ENCODE data around the gene GTF2E1. TPM values are rescaled to one million over a fixed set of nuclear protein-coding genes. Genes with fewer than 3 reads are reported as not detected.

Gene GTF2E1
- total and polyA plus RNA-seq, 2 donors (not counting 1 experiment from before 2014, with no cell fraction given): 11.5 to 15.7 TPM

DNA sequence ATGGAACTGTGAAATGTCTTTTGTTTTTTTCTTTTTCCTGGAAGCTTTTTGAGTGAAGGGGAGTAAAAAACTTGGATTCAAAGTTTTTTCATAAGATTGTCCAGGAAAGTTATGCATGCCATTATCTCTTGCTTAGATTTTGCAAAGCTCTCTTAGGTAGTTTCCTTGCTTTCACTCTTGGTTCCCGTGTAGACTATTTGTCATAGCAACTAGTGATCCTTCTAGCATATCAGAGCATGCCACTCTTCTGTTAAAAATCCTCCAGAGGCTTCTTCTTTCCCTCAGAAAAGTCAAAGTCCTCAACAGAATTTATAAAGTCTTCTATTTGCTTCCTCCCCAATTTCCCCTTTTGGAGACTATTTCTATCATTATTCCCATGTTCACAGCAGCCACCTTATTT is 21.1 kb downstream of the GTF2E1 start:
- Histone ChIP-seq H4K20me1 (ENCODE audit: control insufficient read depth, extremely low read depth, insufficient read depth, low read length) (no peaks in the 10 kb centered on the region), H3K27ac (ENCODE audit: insufficient read depth, low read length) (no peak overlapping the region), H3K4me2 (ENCODE audit: extremely low read depth, insufficient read depth, low read length) (no peak overlapping the region), H3K4me3 (replicated peaks in 1 of 4; ENCODE audit: control extremely low read depth in 1 of 4, insufficient read depth in 1 of 4, low read depth in 3 of 4, low read length in 4 of 4) (no peak overlapping the region), H3K9me3 (ENCODE audit: control insufficient read depth, insufficient read depth, low read depth, low read length) (no peaks in the 10 kb centered on the region), H3K4me1 (ENCODE audit: control insufficient read depth, extremely low read depth, insufficient read depth, low read length) (no peaks in the 10 kb centered on the region), H3K36me3 (ENCODE audit: control insufficient read depth, insufficient read depth, low read length) (no peaks in the 10 kb centered on the region), H2AFZ (ENCODE audit: low read length) (no peak overlapping the region), H3K9ac (ENCODE audit: insufficient read depth, low read length) (no peak overlapping the region), H3K79me2 (ENCODE audit: control insufficient read depth, insufficient read depth, low read length) (peaks cover 2% of the 10 kb centered on the region), H3K27me3 (ENCODE audit: control insufficient read depth, insufficient read depth, low read length) (no peaks in the 10 kb centered on the region)
- DNase-seq (ENCODE audit: low read depth in 2 of 2): no peak
- TF ChIP-seq, protein P1, sequence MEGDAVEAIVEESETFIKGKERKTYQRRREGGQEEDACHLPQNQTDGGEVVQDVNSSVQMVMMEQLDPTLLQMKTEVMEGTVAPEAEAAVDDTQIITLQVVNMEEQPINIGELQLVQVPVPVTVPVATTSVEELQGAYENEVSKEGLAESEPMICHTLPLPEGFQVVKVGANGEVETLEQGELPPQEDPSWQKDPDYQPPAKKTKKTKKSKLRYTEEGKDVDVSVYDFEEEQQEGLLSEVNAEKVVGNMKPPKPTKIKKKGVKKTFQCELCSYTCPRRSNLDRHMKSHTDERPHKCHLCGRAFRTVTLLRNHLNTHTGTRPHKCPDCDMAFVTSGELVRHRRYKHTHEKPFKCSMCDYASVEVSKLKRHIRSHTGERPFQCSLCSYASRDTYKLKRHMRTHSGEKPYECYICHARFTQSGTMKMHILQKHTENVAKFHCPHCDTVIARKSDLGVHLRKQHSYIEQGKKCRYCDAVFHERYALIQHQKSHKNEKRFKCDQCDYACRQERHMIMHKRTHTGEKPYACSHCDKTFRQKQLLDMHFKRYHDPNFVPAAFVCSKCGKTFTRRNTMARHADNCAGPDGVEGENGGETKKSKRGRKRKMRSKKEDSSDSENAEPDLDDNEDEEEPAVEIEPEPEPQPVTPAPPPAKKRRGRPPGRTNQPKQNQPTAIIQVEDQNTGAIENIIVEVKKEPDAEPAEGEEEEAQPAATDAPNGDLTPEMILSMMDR (conservative IDR thresholded peaks at IDR 0.05 in 1 of 2, IDR thresholded peaks at IDR 0.05 in 1 of 2; ENCODE audit: low read depth in 1 of 2, low read length in 2 of 2): no peak
- TF ChIP-seq EZH2 (IDR thresholded peaks at IDR 0.05; ENCODE audit: low read length, missing control alignments): no peak

DNA sequence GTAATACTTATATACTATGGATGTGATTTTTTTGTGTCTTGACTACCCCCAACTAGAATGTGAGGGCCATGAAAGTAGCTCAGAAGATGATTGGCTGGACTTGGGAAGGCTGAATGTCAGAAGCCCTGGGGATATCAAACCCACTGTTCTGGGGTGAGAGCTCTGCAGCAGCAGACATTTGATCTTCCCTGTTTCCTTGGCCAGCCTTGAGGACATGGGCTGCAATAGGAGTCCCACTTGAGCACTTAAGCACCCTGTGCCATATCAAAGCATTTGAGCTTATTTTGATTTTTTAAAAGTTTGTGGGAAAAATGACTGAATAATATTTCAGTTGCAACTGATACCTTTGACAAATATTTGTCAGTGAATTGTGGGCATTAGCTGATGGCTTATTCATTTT is 21.7 kb downstream of the GTF2E1 start:
- no peak for DNase-seq (ENCODE audit: low read depth in 2 of 2)
- H3K27ac ChIP-seq (ENCODE audit: insufficient read depth, low read length): no peak overlapping the region
- no peak overlapping the region for H3K4me2 ChIP-seq (ENCODE audit: extremely low read depth, insufficient read depth, low read length)
- H2AFZ ChIP-seq (ENCODE audit: low read length): no peak overlapping the region
- H3K27me3 ChIP-seq (ENCODE audit: control insufficient read depth, insufficient read depth, low read length): no peaks in the 10 kb centered on the region
- H3K9ac ChIP-seq (ENCODE audit: insufficient read depth, low read length): no peak overlapping the region
- H4K20me1 ChIP-seq (ENCODE audit: control insufficient read depth, extremely low read depth, insufficient read depth, low read length): no peaks in the 10 kb centered on the region
- TF ChIP-seq EZH2 (IDR thresholded peaks at IDR 0.05; ENCODE audit: low read length, missing control alignments): no peak
- TF ChIP-seq, protein P1 (conservative IDR thresholded peaks at IDR 0.05 in 1 of 2, IDR thresholded peaks at IDR 0.05 in 1 of 2; ENCODE audit: low read depth in 1 of 2, low read length in 2 of 2): no peak
- H3K4me1 ChIP-seq (ENCODE audit: control insufficient read depth, extremely low read depth, insufficient read depth, low read length): no peaks in the 10 kb centered on the region
- H3K9me3 ChIP-seq (ENCODE audit: control insufficient read depth, insufficient read depth, low read depth, low read length): no peaks in the 10 kb centered on the region
- H3K79me2 ChIP-seq (ENCODE audit: control insufficient read depth, insufficient read depth, low read length): peaks cover 2% of the 10 kb centered on the region
- H3K36me3 ChIP-seq (ENCODE audit: control insufficient read depth, insufficient read depth, low read length): no peaks in the 10 kb centered on the region
- no peak overlapping the region for H3K4me3 ChIP-seq (replicated peaks in 1 of 4; ENCODE audit: control extremely low read depth in 1 of 4, insufficient read depth in 1 of 4, low read depth in 3 of 4, low read length in 4 of 4)

DNA sequence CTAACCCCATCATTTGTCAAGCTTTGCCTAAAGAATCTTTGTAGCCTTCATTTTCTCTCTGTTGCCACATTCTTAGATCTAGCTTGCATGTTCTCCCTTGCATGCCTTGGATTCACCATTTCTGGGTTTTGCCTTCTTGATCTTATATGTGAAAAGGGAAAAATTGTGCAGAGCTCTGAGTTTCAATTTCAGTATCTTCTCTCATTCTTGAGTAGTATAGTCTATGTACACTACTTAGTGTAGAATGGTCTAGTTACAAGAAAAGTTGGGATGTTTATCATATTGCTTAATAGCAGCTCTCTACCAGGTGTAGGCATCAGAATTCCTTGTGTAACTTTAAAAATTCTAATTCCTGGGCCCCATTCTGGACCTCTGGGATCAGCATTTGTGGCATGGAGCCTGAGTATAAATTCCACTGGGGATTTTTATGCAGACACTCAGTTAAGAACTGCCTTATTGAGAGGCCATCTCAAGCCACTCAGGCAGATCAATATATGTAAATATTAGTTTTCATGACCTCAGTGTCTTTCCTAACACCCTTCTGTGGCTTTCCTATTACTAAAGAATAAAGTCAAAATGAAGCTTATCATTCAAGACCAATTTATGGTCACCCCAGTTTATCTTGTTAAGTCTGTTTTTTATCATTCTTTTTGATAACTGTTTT is 23.4 kb downstream of the GTF2E1 start:
- Histone ChIP-seq H3K4me2 (ENCODE audit: extremely low read depth, insufficient read depth, low read length) (no peak overlapping the region), H3K27me3 (ENCODE audit: control insufficient read depth, insufficient read depth, low read length) (no peaks in the 10 kb centered on the region), H3K79me2 (ENCODE audit: control insufficient read depth, insufficient read depth, low read length) (peaks cover 2% of the 10 kb centered on the region)

More for the DNA sequence above, 23.4 kb downstream of the GTF2E1 start:
- DNase-seq (ENCODE audit: low read depth in 2 of 2): no peak
- H3K4me3 ChIP-seq (replicated peaks in 1 of 4; ENCODE audit: control extremely low read depth in 1 of 4, insufficient read depth in 1 of 4, low read depth in 3 of 4, low read length in 4 of 4): no peak overlapping the region
- TF ChIP-seq, protein P1 (conservative IDR thresholded peaks at IDR 0.05 in 1 of 2, IDR thresholded peaks at IDR 0.05 in 1 of 2; ENCODE audit: low read depth in 1 of 2, low read length in 2 of 2): no peak
- no peak for TF ChIP-seq EZH2 (IDR thresholded peaks at IDR 0.05; ENCODE audit: low read length, missing control alignments)
- H3K4me1 ChIP-seq (ENCODE audit: control insufficient read depth, extremely low read depth, insufficient read depth, low read length): no peaks in the 10 kb centered on the region
- H4K20me1 ChIP-seq (ENCODE audit: control insufficient read depth, extremely low read depth, insufficient read depth, low read length): no peaks in the 10 kb centered on the region
- no peak overlapping the region for H3K27ac ChIP-seq (ENCODE audit: insufficient read depth, low read length)
- no peaks in the 10 kb centered on the region for H3K9me3 ChIP-seq (ENCODE audit: control insufficient read depth, insufficient read depth, low read depth, low read length)
- no peak overlapping the region for H3K9ac ChIP-seq (ENCODE audit: insufficient read depth, low read length)
- no peak overlapping the region for H2AFZ ChIP-seq (ENCODE audit: low read length)
- no peaks in the 10 kb centered on the region for H3K36me3 ChIP-seq (ENCODE audit: control insufficient read depth, insufficient read depth, low read length)

Data from fibroblast of lung (primary cell).